A673 (cell line): ENCODE results near the gene RNF217. TPM values are rescaled to one million over a fixed set of nuclear protein-coding genes. Genes with fewer than 3 reads are reported as not detected.

Experiments
- BruUV-seq: library from RNA; stranded (reverse); fragments of 400-500 nt; replicated peaks from 2 replicates; lab custom pipeline; 2021; lab: Mats Ljungman, UMichigan
- CTCF ChIA-PET: fragments of 300-600 bp; sonication (Branson Sonifier 250); formaldehyde crosslinking; loops from one replicate; lab custom pipeline; 2022; ENCODE audit warnings: antibody characterized with exemption; lab: Charles Lee
- POLR2A ChIA-PET: fragments of 300-600 bp; sonication (Branson Sonifier 250); formaldehyde crosslinking; loops from one replicate; lab custom pipeline; 2022; ENCODE audit warnings: antibody characterized with exemption; ENCODE audit not compliant: low non-redundant PET; lab: Charles Lee
- DNase-seq: peaks from one replicate; pipeline ENCODE4 v3.0.0-alpha.2; 2015; ENCODE audit warnings: low spot score
- H3K27ac ChIP-seq: fragments of 200-600 bp; sonication (generic); 2 replicates; pipeline ENCODE4 v1.5.1; 2016; ENCODE audit warnings: mixed run types, low read depth, mild to moderate bottlenecking, mixed read lengths, antibody characterized with exemption, low read length; ENCODE audit not compliant: poor library complexity, severe bottlenecking
- H3K27me3 ChIP-seq: fragments of 200-600 bp; sonication (generic); replicated peaks from 2 replicates; pipeline ENCODE4 v1.6.1; 2017; ENCODE audit warnings: mixed run types, low read depth, mild to moderate bottlenecking, mixed read lengths, antibody characterized with exemption, low read length; ENCODE audit not compliant: insufficient read depth, poor library complexity
- H3K36me3 ChIP-seq: fragments of 200-600 bp; sonication (generic); 2 replicates; pipeline ENCODE4 v1.6.1; 2016; ENCODE audit warnings: mixed run types, mild to moderate bottlenecking, mixed read lengths, antibody characterized with exemption, low read length; ENCODE audit not compliant: insufficient read depth, poor library complexity, severe bottlenecking
- H3K4me1 ChIP-seq: fragments of 200-600 bp; sonication (generic); 2 replicates; pipeline ENCODE4 v1.6.1; 2017; ENCODE audit warnings: mixed run types, mild to moderate bottlenecking, mixed read lengths, antibody characterized with exemption, low read length; ENCODE audit not compliant: insufficient read depth, poor library complexity, severe bottlenecking
- H3K4me3 ChIP-seq: fragments of 200-600 bp; sonication (generic); 2 replicates; pipeline ENCODE4 v1.5.1; 2016; ENCODE audit warnings: low read depth, mixed run types, mild to moderate bottlenecking, mixed read lengths, low read length; ENCODE audit not compliant: poor library complexity, severe bottlenecking
- H3K9me3 ChIP-seq: fragments of 200-600 bp; sonication (generic); 2 replicates; pipeline ENCODE4 v1.6.1; 2016; ENCODE audit warnings: mixed run types, low read depth, mild to moderate bottlenecking, mixed read lengths, antibody characterized with exemption, low read length; ENCODE audit not compliant: poor library complexity, severe bottlenecking
- CTCF ChIP-seq: fragments of 300-800, 200-600 bp; sonication (generic); conservative IDR thresholded peaks from 2 replicates; pipeline ENCODE4 v1.5.1; 2017; ENCODE audit warnings: low read depth, mild to moderate bottlenecking, antibody characterized with exemption, low read length, moderate library complexity, mixed read lengths
- EZH2 ChIP-seq: fragments of 200-600 bp; sonication (generic); IDR thresholded peaks from 2 replicates; pipeline ENCODE4 v1.6.1; 2017; ENCODE audit warnings: borderline replicate concordance, low read depth, mild to moderate bottlenecking, mixed read lengths, antibody characterized with exemption, low read length; ENCODE audit not compliant: poor library complexity, severe bottlenecking
- intact Hi-C: fragments of 100-400 bp; cut with micrococcal nuclease; formaldehyde crosslinking; loops from one replicate; pipeline ENCODE4 v1.10.0; 2022; ENCODE audit not compliant: unreplicated experiment
- total RNA-seq: library from RNA; stranded (reverse); gene quantifications from 2 replicates; pipeline ENCODE4 v1.2.3, GENCODE V29; 2021

The RNF217 gene
- total RNA-seq, 1 experiment from 2014 or later, result 20.6 TPM

GRCh38 chr6:125014661-125014957 is 52.4 kb downstream of the RNF217 start:
- TF ChIP-seq EZH2 (no peak), CTCF (no peak)
- ChIA-PET CTCF (no interaction called here), POLR2A (interaction anchor here (0.6 kb wide), 1 partner anchor 90 kb away, joined by 3 read pairs; no protein-coding TSS in a partner anchor)
- no TSS peak for BruUV-seq
- no peak for DNase-seq
- Histone ChIP-seq H3K27ac (peak overlapping the region; percentile 81), H3K27me3 (no peaks in the 10 kb centered on the region), H3K9me3 (no peaks in the 10 kb centered on the region), H3K4me1 (peaks cover 38% of the 10 kb centered on the region), H3K4me3 (no peak overlapping the region), H3K36me3 (no peaks in the 10 kb centered on the region)
- intact Hi-C loops, result no loop called here

- H3K36me3 ChIP-seq, result no peaks in the 10 kb centered on the region
- CTCF ChIA-PET, result no interaction called here
Observed at GRCh38 chr6:125015152-125015551, 52.9 kb downstream of the RNF217 start.

GRCh38 chr6:125018136-125018535 is 55.9 kb downstream of the RNF217 start:
- Histone ChIP-seq H3K4me1 (peaks cover 37% of the 10 kb centered on the region), H3K27ac (no peak overlapping the region), H3K36me3 (no peaks in the 10 kb centered on the region), H3K27me3 (no peaks in the 10 kb centered on the region), H3K9me3 (no peaks in the 10 kb centered on the region), H3K4me3 (no peak overlapping the region)
- TF ChIP-seq CTCF (no peak), EZH2 (no peak)
- BruUV-seq, result no TSS peak
- no peak for DNase-seq
- intact Hi-C loops, result no loop called here
- ChIA-PET CTCF (no interaction called here), POLR2A (no interaction called here)

More at GRCh38 chr6:125015152-125015551, 52.9 kb downstream of the RNF217 start:
- POLR2A ChIA-PET, result no interaction called here
- peak overlapping the region; percentile 81 for H3K27ac ChIP-seq
- BruUV-seq, result no TSS peak
- TF ChIP-seq EZH2, result no peak
- no peak for TF ChIP-seq CTCF
- no peaks in the 10 kb centered on the region for H3K9me3 ChIP-seq
- no peak overlapping the region for H3K4me3 ChIP-seq
- peaks cover 42% of the 10 kb centered on the region for H3K4me1 ChIP-seq
- DNase-seq, result no peak
- intact Hi-C loops, result no loop called here
- H3K27me3 ChIP-seq, result no peaks in the 10 kb centered on the region
